ENCODE measurements around the gene CYP26B1.

- TF ChIP-seq, protein P1, sequence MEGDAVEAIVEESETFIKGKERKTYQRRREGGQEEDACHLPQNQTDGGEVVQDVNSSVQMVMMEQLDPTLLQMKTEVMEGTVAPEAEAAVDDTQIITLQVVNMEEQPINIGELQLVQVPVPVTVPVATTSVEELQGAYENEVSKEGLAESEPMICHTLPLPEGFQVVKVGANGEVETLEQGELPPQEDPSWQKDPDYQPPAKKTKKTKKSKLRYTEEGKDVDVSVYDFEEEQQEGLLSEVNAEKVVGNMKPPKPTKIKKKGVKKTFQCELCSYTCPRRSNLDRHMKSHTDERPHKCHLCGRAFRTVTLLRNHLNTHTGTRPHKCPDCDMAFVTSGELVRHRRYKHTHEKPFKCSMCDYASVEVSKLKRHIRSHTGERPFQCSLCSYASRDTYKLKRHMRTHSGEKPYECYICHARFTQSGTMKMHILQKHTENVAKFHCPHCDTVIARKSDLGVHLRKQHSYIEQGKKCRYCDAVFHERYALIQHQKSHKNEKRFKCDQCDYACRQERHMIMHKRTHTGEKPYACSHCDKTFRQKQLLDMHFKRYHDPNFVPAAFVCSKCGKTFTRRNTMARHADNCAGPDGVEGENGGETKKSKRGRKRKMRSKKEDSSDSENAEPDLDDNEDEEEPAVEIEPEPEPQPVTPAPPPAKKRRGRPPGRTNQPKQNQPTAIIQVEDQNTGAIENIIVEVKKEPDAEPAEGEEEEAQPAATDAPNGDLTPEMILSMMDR (IDR thresholded peaks at IDR 0.05): no peak
- TF ChIP-seq POLR2A (IDR thresholded peaks at IDR 0.05): no peak
These were observed 5.5 kb upstream of the CYP26B1 start for GRCh38 chr2:72153026-72153791.

All from testis (tissue), 2 donors.